ENCODE data around the gene FGFR3. TPM values are rescaled to one million over a fixed set of nuclear protein-coding genes. Genes with fewer than 3 reads are reported as not detected.

FGFR3 gene
- total RNA-seq, 2 experiments from 2014 or later, result not detected

DNA sequence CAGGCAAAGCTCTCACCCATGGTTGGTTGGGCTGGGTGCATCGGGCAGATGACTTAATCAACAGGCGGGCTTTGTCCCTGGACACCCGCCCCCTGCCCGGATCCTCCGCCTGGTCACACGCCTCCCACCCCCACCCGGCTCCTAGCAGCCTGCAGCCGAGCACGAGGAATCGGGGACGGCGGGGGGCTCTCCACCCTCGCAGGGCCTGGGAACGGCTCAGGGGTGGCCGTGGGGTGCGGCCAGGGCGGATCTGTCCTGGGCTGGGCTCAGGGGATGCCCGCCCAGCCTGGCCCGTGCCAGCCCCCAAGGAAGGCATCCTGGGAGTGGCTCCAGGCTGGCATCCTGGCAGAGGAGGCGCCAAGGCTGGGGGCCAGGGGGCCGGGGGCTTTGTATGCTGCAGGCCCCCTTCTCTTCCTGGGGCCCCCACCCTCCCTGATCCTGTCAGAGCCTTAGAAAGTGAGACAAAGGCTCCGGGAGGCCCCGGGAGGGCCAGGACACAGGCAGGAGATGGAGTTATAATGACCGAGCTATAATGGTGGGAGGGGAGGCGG is 32.5 kb upstream of the FGFR3 start:
- H3K27ac ChIP-seq (ENCODE audit: low read depth, low read length, poor library complexity, severe bottlenecking), result no peak overlapping the region
- DNase-seq (ENCODE audit: low spot score), result no peak
- ChIA-PET POLR2A (no interaction called here), CTCF (ENCODE audit: unreplicated experiment) (no interaction called here)
- H2AFZ ChIP-seq (ENCODE audit: low read length), result no peak overlapping the region
- H3K9me3 ChIP-seq (ENCODE audit: low read length), result no peaks in the 10 kb centered on the region
- H3K4me3 ChIP-seq (ENCODE audit: low read depth, low read length, poor library complexity, severe bottlenecking), result no peak overlapping the region
- no peaks in the 10 kb centered on the region for H3K4me1 ChIP-seq (ENCODE audit: insufficient read depth, low read length, poor library complexity, severe bottlenecking)
- no peaks in the 10 kb centered on the region for H3K79me2 ChIP-seq (ENCODE audit: insufficient read depth, low read depth, low read length)
- H3K9me2 ChIP-seq (ENCODE audit: insufficient read depth, low read length), result no peaks in the 10 kb centered on the region
- H3K4me2 ChIP-seq (ENCODE audit: low read length), result no peak overlapping the region
- no TSS peak for BruUV-seq (replicated peaks)
- intact Hi-C loops (cut with micrococcal nuclease; ENCODE audit: unreplicated experiment), result loop anchor here (5.0 kb wide), 1 partner anchor 52 kb away; no protein-coding TSS in a partner anchor
- no peaks in the 10 kb centered on the region for H3K36me3 ChIP-seq (ENCODE audit: insufficient read depth, low read length)
- TF ChIP-seq, protein P1, sequence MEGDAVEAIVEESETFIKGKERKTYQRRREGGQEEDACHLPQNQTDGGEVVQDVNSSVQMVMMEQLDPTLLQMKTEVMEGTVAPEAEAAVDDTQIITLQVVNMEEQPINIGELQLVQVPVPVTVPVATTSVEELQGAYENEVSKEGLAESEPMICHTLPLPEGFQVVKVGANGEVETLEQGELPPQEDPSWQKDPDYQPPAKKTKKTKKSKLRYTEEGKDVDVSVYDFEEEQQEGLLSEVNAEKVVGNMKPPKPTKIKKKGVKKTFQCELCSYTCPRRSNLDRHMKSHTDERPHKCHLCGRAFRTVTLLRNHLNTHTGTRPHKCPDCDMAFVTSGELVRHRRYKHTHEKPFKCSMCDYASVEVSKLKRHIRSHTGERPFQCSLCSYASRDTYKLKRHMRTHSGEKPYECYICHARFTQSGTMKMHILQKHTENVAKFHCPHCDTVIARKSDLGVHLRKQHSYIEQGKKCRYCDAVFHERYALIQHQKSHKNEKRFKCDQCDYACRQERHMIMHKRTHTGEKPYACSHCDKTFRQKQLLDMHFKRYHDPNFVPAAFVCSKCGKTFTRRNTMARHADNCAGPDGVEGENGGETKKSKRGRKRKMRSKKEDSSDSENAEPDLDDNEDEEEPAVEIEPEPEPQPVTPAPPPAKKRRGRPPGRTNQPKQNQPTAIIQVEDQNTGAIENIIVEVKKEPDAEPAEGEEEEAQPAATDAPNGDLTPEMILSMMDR (conservative IDR thresholded peaks at IDR 0.05; ENCODE audit: low read length), result no peak
- TF ChIP-seq EZH2phosphoT487 (IDR thresholded peaks at IDR 0.05; ENCODE audit: borderline replicate concordance, low read depth, low read length), result no peak
- H4K20me1 ChIP-seq (ENCODE audit: insufficient read depth, low read length), result no peaks in the 10 kb centered on the region

DNA sequence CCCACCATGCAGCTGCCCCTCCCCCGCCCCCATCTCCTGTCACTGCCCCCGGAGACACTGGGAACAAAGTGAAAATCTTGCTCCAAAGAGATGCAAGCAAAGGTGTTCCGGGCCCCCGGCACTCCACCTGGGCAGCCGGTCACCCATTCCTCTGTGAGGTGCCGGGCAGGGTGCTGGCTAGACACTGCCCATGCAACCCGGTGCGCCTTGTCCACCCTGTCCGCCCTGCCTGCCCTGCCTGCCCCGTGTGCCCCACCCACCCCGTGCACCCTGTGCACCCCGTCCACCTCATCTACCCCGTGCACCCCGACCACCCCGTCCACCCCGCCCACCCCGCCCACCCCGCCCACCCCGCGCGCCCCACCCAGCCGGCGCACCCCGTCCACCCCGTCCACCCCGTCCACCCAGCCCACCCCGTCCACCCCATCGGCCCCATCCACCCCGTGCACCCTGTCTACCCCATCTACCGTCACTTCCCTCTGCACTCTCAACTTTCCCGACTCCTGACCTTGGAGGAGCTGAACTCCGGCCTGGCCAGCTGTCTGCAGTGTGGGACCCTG is 31.9 kb upstream of the FGFR3 start:
- DNase-seq (ENCODE audit: low spot score), result no peak
- Histone ChIP-seq H3K9me3 (ENCODE audit: low read length) (no peaks in the 10 kb centered on the region), H3K4me2 (ENCODE audit: low read length) (no peak overlapping the region), H3K27ac (ENCODE audit: low read depth, low read length, poor library complexity, severe bottlenecking) (no peak overlapping the region), H3K9me2 (ENCODE audit: insufficient read depth, low read length) (no peaks in the 10 kb centered on the region), H2AFZ (ENCODE audit: low read length) (no peak overlapping the region), H4K20me1 (ENCODE audit: insufficient read depth, low read length) (no peaks in the 10 kb centered on the region), H3K4me1 (ENCODE audit: insufficient read depth, low read length, poor library complexity, severe bottlenecking) (no peaks in the 10 kb centered on the region), H3K36me3 (ENCODE audit: insufficient read depth, low read length) (no peaks in the 10 kb centered on the region), H3K4me3 (ENCODE audit: low read depth, low read length, poor library complexity, severe bottlenecking) (no peak overlapping the region), H3K79me2 (ENCODE audit: insufficient read depth, low read depth, low read length) (no peaks in the 10 kb centered on the region)
- no TSS peak for BruUV-seq (replicated peaks)
- ChIA-PET CTCF (ENCODE audit: unreplicated experiment) (no interaction called here), POLR2A (no interaction called here)
- intact Hi-C loops (cut with micrococcal nuclease; ENCODE audit: unreplicated experiment), result loop anchor here (5.0 kb wide), 1 partner anchor 51 kb away; no protein-coding TSS in a partner anchor
- TF ChIP-seq EZH2phosphoT487 (IDR thresholded peaks at IDR 0.05; ENCODE audit: borderline replicate concordance, low read depth, low read length), result no peak
- TF ChIP-seq, protein P1 (conservative IDR thresholded peaks at IDR 0.05; ENCODE audit: low read length), result no peak

DNA sequence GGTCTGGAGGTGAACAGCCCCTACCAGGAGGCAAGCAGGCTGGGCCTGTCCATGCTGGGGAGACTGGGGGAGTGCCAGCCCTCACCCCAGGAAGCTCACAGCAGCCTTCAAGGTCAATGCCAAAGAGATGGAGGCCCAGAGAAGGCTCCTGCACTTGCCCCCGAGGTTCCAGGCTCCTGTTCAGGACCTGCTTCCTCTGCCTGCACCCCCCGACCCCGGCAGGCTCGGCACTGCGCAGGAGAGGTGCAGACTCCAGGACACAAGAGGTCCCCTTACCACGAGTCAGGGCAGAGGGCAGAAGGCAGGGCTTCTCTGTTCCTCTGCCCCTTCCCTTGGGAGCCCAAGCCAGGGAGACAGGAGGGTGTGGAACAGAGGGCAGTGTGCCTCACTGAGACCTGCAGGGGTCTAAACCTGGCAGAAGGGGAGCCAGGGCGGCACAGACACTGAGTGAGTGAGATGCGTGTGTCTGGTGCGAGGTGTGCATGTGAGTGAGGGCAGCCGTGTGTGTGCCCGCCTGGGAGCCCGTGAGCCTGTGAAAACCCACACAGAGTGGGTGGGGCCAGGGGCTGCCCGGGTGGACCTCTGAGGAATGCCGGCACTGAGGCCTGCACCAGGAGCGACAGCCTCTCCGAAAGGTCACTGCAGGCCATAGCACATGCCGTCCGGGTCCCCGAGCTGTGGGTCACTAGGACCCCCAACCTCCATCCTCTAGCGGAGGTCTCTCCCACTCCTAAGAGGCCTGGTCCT is 30.7 kb upstream of the FGFR3 start:
- POLR2A ChIA-PET, result no interaction called here
- H3K4me2 ChIP-seq (ENCODE audit: low read length), result no peak overlapping the region

More for the DNA sequence above, 30.7 kb upstream of the FGFR3 start:
- TF ChIP-seq EZH2phosphoT487 (IDR thresholded peaks at IDR 0.05; ENCODE audit: borderline replicate concordance, low read depth, low read length), result no peak
- intact Hi-C loops (cut with micrococcal nuclease; ENCODE audit: unreplicated experiment), result loop anchor here (5.0 kb wide), 1 partner anchor 50 kb away; no protein-coding TSS in a partner anchor
- Histone ChIP-seq H3K36me3 (ENCODE audit: insufficient read depth, low read length) (no peaks in the 10 kb centered on the region), H3K4me1 (ENCODE audit: insufficient read depth, low read length, poor library complexity, severe bottlenecking) (peaks cover 5% of the 10 kb centered on the region), H2AFZ (ENCODE audit: low read length) (no peak overlapping the region), H3K27ac (ENCODE audit: low read depth, low read length, poor library complexity, severe bottlenecking) (no peak overlapping the region), H3K9me2 (ENCODE audit: insufficient read depth, low read length) (no peaks in the 10 kb centered on the region), H4K20me1 (ENCODE audit: insufficient read depth, low read length) (no peaks in the 10 kb centered on the region), H3K9me3 (ENCODE audit: low read length) (no peaks in the 10 kb centered on the region), H3K4me3 (ENCODE audit: low read depth, low read length, poor library complexity, severe bottlenecking) (no peak overlapping the region), H3K79me2 (ENCODE audit: insufficient read depth, low read depth, low read length) (no peaks in the 10 kb centered on the region)
- no peak for DNase-seq (ENCODE audit: low spot score)
- BruUV-seq (replicated peaks), result no TSS peak
- CTCF ChIA-PET (ENCODE audit: unreplicated experiment), result no interaction called here

Measured in OCI-LY7 (cell line).